Activated naive CD4-positive, alpha-beta T cell treated with anti-CD3 and anti-CD28 coated beads, Interleukin-2, amount 10 ng/mL, durations not matched to agents 7 days and 5 days (primary cell): ENCODE measurements around the gene HS3ST5.

Source experiments
- CTCF ChIA-PET: fragments of 350-600 bp; sonication (Branson Sonifier 250); formaldehyde crosslinking; loops from one replicate; lab custom pipeline; 2021; ENCODE audit warnings: antibody characterized with exemption; lab: Charles Lee
- DNase-seq: peaks from one replicate; pipeline ENCODE4 v3.0.0-alpha.2; 2020
- H3K27ac Mint-ChIP-seq: one replicate; pipeline ENCODE4 v1.8.0; 2021; ENCODE audit warnings: mild to moderate bottlenecking, moderate library complexity, mixed read lengths
- H3K27me3 Mint-ChIP-seq: one replicate; pipeline ENCODE4 v1.8.0; 2021; ENCODE audit warnings: mild to moderate bottlenecking, mixed read lengths
- H3K36me3 Mint-ChIP-seq: one replicate; pipeline ENCODE4 v1.8.0; 2021; ENCODE audit warnings: mixed read lengths
- H3K4me1 Mint-ChIP-seq: one replicate; pipeline ENCODE4 v1.8.0; 2021; ENCODE audit warnings: mixed read lengths
- H3K4me3 Mint-ChIP-seq: one replicate; pipeline ENCODE4 v1.8.0; 2021; ENCODE audit warnings: mild to moderate bottlenecking, moderate library complexity, mixed read lengths
- H3K9me3 Mint-ChIP-seq: one replicate; pipeline ENCODE4 v1.8.0; 2021; ENCODE audit warnings: mixed read lengths

The HS3ST5 gene

DNA sequence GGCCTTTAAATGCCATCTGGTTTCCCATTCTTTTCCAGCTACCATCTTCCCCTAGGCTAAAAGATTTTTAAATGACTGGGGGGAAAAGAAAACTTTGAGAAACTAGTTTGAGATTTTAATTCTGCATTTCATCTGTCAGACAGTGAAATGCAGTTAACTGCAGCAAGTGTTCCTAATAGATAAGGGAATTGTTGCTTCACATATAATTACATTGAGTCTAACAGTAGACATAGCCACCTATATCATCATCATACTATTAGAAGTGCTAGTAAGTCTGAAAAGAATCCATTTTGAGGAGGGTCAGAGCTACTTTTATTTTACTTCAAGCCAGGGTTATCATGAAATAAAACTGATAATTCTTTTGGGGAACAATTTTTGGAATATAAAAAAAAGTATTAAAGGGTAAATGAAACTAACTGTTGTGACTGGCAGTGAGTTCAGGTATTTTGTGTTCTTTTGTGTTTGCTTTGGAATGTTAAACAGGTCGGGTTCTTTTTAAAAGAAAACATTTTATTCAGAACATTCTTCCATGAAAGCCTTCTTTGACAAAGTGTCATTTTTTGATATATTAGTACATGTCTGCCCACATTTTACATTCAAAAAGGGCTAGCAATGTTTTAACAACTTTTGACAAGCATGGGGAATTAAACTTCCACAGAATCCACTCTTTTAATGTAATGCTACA is 170.1 kb downstream of the HS3ST5 start:
- Mint-ChIP-seq H3K27ac (no peak overlapping the region), H3K9me3 (no peaks in the 10 kb centered on the region), H3K4me3 (no peak overlapping the region), H3K27me3 (no peaks in the 10 kb centered on the region), H3K36me3 (no peaks in the 10 kb centered on the region), H3K4me1 (no peaks in the 10 kb centered on the region)
- CTCF ChIA-PET = no interaction called here
- DNase-seq = no peak

DNA sequence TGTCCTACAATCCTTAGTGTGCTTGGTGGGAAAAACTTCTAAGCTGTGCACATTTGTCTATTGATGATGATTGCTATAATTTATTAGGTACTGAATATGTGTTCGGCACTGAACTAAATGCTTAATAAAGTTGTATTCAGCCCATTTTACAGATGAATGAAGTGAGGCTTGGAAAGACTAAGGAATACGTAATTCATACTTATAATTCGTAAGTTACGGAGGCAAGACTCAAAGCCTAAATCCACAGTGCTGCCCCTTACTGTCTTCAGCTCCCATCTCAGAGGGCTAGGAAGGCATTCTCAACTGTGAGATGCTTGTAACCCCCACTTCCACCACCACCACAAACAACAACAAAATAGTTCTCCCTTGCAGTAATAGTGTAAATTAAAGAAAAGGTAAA is 171.3 kb downstream of the HS3ST5 start:
- DNase-seq = no peak
- H3K9me3 Mint-ChIP-seq = no peaks in the 10 kb centered on the region
- H3K27me3 Mint-ChIP-seq = no peaks in the 10 kb centered on the region
- CTCF ChIA-PET = no interaction called here
- no peak overlapping the region for H3K27ac Mint-ChIP-seq
- H3K4me1 Mint-ChIP-seq = no peaks in the 10 kb centered on the region
- no peak overlapping the region for H3K4me3 Mint-ChIP-seq
- H3K36me3 Mint-ChIP-seq = no peaks in the 10 kb centered on the region

DNA sequence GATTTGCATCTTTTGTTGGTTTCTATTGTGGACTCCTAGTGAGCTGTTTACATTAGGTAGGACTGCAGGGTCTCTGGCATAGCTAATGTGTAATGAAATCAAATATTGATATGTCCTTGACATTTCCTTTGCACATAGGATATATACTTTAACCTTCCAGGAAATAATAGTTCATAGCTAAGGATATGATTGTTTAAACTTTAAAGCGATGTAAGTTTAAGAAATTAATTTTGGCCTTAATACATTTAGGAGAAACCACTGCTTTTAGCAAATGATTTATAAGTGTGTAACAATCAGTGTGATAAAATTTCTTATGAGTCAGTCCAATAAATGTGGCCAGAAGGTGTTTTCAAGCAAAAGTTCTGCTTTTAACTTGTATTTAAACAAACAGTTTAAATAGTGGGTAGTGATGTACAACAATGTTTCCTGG is 171.8 kb downstream of the HS3ST5 start:
- no peaks in the 10 kb centered on the region for H3K27me3 Mint-ChIP-seq
- H3K4me3 Mint-ChIP-seq = no peak overlapping the region
- H3K36me3 Mint-ChIP-seq = no peaks in the 10 kb centered on the region
- no peaks in the 10 kb centered on the region for H3K9me3 Mint-ChIP-seq
- CTCF ChIA-PET = no interaction called here
- H3K4me1 Mint-ChIP-seq = no peaks in the 10 kb centered on the region
- H3K27ac Mint-ChIP-seq = no peak overlapping the region
- DNase-seq = no peak

DNA sequence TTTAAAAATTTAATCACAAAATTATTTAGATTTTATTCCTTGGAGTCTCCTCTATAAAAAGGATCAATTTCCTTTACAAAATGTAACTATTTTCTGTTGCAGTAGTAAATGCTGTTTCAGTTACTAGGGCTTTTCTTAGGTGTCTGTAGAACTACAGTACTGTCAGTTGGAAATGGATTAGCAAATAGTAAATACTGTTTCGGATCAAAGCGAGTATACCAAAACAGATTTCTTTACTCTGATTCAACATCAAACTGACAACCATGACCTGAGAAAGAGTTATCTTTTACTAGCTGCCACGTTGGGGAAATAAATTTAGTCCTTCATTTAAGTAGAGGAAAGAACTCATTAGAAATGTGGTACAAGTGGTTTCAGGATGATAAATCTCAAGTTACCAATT is 172.5 kb downstream of the HS3ST5 start:
- Mint-ChIP-seq H3K4me1 (no peaks in the 10 kb centered on the region), H3K36me3 (no peaks in the 10 kb centered on the region), H3K27ac (no peak overlapping the region), H3K9me3 (no peaks in the 10 kb centered on the region), H3K4me3 (no peak overlapping the region), H3K27me3 (no peaks in the 10 kb centered on the region)
- CTCF ChIA-PET = no interaction called here
- DNase-seq = no peak

DNA sequence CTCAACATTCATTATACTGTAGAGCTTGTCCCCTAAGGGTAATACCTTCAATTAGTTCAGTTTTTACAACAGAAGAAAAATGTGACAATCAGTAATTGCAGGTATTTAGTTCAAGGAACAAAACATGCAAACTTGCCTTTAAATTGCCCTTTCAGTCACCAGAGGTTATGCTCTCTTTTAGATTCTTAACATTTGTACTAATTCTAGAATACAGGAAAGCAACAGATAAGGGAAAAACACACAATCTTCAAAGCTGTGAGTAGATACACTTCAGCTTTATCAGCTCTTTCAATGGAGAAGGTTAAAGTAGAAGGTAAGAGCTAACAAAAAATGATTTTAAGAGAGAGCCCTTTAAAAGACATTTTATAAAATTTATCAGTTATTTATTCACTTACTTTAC is 173.1 kb downstream of the HS3ST5 start:
- CTCF ChIA-PET = no interaction called here
- Mint-ChIP-seq H3K4me3 (no peak overlapping the region), H3K36me3 (no peaks in the 10 kb centered on the region), H3K9me3 (no peaks in the 10 kb centered on the region), H3K4me1 (no peaks in the 10 kb centered on the region), H3K27me3 (no peaks in the 10 kb centered on the region), H3K27ac (no peak overlapping the region)
- DNase-seq = no peak

DNA sequence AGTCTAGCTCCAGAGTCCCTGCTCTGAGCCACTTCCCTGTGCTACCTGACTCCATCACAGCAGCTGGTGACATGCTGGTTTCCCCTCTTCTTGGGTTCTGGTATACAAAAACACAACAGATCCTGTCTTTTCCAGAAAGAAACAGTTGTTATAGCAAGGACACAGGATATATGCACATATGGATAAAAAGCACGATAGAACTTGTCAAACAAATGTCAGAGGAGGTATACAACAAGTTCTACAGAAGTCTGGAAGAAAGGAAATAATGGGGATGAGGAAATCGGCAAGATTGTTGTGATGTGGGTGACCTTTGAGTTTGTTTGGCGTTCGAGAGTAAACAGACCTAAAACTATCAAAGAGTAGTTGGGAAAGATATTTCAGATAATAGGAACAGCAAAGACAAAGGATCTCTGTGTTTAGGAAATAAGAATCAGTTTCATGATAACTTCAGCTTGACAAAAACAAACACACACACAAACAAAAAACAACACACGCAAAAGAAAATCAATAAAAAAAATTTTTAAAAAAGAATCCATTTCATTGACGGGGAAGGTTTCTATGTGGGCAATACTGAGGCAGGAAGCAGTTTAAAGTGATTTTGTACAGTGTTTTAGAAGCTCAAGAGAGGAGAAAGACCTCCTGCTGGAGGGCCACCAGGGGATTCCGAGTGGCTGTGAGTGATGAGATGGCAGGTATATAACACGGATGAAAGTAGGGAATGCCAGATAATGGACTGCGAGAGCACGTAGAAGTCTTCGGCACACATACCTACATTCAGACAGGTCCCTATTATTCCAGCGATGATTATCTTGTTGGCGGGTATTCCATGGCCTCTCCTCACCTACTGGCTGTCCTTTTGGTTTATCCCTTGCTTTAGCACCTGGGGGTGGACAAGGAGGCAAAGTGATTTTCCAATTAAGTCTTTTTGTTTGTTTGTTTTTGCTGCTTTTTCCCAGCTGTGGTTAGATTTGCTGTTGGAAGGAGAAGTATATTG is 174.9 kb downstream of the HS3ST5 start:
- CTCF ChIA-PET = no interaction called here
- no peaks in the 10 kb centered on the region for H3K4me1 Mint-ChIP-seq

DNA sequence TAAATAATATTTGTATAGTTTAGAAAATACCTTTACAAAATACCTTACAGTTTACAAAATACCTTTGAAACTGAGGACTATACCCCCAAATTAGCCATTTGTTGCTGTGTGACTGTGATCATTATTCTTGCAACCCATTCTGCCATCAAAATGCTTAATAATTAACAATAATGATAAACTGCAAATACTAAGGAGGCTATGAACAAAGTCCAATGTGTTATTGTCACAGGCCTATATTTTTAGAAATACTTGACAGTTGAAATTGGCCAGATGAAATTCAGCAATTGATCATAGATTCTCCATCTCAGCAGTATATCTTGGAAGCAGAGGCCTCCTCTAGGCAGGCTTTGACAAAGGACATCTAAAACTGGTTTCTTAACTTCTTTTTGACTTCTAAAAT is 178.6 kb downstream of the HS3ST5 start:
- Mint-ChIP-seq H3K27ac (no peak overlapping the region), H3K27me3 (no peaks in the 10 kb centered on the region), H3K4me1 (no peaks in the 10 kb centered on the region), H3K36me3 (no peaks in the 10 kb centered on the region), H3K4me3 (no peak overlapping the region), H3K9me3 (no peaks in the 10 kb centered on the region)
- CTCF ChIA-PET = no interaction called here
- DNase-seq = no peak

More for the DNA sequence above, 174.9 kb downstream of the HS3ST5 start:
- Mint-ChIP-seq H3K27me3 (no peaks in the 10 kb centered on the region), H3K36me3 (no peaks in the 10 kb centered on the region), H3K9me3 (no peaks in the 10 kb centered on the region), H3K4me3 (no peak overlapping the region), H3K27ac (no peak overlapping the region)
- no peak for DNase-seq

DNA sequence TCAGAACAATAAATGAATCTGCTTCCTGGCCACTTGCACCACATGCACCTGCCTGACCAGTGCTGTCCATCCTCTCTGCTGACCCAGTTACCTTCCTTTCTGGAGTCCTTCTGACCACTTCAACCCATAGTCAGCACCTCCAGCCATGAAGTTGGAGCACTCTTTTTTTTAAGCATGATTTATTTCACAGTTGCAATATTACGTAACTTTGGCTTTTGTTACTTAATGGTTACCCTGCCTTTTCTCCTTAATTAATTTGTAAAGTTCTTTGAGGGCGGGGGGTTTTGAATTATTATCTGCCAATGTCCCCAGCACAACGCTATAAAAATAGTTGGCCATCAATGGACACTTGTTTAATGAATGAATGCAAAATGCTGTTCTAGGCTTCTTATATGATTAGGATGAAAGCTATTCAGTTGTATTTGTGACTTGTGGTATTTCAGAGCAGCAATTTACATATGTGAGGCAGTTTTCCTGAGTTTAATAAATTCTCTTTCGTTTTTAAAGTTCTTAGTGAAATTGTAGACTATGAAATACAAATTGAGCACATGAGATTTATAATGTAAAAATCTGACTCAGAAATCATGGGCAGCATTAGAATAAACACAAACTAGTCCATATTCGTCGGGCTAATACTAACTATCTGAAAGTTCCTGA is 180.0 kb downstream of the HS3ST5 start:
- H3K27ac Mint-ChIP-seq = no peak overlapping the region
- H3K4me3 Mint-ChIP-seq = no peak overlapping the region
- no peaks in the 10 kb centered on the region for H3K9me3 Mint-ChIP-seq
- no peaks in the 10 kb centered on the region for H3K4me1 Mint-ChIP-seq
- CTCF ChIA-PET = no interaction called here
- no peaks in the 10 kb centered on the region for H3K27me3 Mint-ChIP-seq
- no peaks in the 10 kb centered on the region for H3K36me3 Mint-ChIP-seq
- DNase-seq = no peak

DNA sequence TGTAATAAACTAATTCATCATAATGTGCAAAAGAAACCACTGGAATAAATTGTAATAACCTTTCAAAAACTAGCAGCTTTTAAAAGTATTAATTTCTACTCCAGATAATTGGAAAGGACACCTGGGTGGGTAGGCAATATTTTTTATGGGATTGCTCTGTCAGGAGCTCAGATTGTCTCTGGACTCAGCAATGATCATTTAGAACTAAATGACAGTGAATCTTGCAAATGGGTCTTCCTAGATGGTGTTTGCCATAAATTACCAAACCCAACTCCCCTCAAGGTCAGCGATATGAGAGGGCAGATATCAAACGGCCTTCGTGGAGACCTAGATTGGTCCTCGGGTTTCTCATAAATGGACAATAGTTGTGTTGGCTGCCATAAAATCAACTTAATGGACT is 181.9 kb downstream of the HS3ST5 start:
- Mint-ChIP-seq H3K9me3 (no peaks in the 10 kb centered on the region), H3K27me3 (no peaks in the 10 kb centered on the region), H3K4me1 (no peaks in the 10 kb centered on the region), H3K4me3 (no peak overlapping the region), H3K36me3 (no peaks in the 10 kb centered on the region), H3K27ac (no peak overlapping the region)
- DNase-seq = no peak
- CTCF ChIA-PET = no interaction called here

DNA sequence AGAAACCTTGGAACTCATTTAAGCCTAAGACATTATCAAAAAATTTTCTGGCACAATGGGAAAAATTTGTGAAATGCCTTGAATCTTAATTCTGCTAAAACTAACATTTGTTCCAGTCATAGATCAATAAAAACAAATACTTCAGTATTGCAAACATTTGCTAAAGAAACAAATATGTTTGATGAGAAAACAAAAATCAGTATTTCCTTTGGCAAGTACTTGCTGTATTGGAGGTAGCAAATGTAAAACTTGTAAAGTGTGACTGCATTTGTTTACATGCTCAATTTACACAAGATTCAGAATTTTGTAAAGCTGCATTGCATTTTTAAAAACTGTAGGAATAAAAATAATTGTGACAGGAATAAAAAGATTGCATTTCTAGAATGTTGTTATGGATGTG is 183.1 kb downstream of the HS3ST5 start:
- CTCF ChIA-PET = interaction anchor here (0.6 kb wide), 1 partner anchor 78 kb away, joined by 3 read pairs; no protein-coding TSS in a partner anchor
- Mint-ChIP-seq H3K4me3 (no peak overlapping the region), H3K36me3 (no peaks in the 10 kb centered on the region), H3K9me3 (no peaks in the 10 kb centered on the region), H3K27me3 (no peaks in the 10 kb centered on the region), H3K27ac (no peak overlapping the region), H3K4me1 (no peaks in the 10 kb centered on the region)
- DNase-seq = no peak

DNA sequence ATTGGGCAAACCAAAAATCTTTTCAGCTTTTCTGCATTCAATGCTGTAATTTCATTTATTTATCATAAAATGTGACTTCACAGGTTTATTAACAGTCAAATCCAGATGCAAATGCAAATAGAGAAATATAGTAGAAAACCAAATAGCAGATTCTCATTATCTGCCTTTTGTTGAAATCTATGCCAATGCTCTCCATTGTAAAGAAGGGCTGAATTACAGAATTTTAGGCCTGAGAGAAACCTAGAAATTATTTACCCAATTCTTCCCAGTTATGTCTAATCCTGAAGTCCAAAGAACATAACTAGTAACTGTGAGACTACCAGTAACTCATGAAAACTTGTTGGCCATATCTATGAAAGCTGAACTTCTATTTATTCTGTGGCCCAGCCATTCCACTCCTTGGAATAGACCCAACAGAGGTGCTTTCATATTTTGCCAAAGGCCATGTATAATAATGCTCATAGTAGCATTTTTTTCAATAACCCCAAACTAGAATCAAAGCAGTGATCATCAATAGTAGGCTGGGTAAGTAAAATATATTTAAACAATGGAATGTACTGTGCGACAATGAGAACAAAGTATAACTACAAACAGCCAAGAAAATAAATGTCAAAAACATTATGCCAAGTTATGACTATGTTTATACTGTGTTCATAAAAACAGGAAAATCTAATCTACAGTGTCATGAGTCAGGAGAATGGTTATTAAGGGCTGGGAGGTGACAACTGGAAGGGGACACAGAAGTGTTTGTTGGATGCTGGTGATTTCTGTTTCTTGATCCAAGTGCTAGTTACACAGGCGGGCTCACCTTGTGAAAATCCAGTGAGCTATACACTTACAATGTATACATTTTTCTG is 183.8 kb downstream of the HS3ST5 start:
- no peaks in the 10 kb centered on the region for H3K36me3 Mint-ChIP-seq
- CTCF ChIA-PET = interaction anchor here (0.6 to 1.7 kb wide), 2 partner anchors 51 to 77 kb away, joined by 3 to 4 read pairs; no protein-coding TSS in a partner anchor

DNA sequence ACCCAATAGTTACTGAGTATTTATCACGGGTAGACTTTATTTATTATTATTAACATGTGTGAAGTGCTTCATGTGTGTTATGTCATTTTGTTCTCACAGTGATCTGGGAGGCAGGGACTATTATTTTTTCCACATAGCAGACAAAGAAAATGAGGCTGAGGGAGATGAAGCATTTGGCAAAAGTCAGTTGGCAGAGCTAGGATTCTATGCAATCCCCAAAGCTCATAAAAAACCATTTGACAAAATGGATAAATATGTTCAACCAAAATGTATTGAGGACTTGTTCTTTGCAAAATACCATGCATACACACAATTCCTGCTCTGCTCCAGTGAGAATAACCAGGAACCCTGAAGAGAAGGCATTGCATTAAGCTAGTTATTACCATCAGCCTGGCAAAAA is 184.4 kb downstream of the HS3ST5 start:
- H3K27me3 Mint-ChIP-seq = no peaks in the 10 kb centered on the region
- H3K36me3 Mint-ChIP-seq = no peaks in the 10 kb centered on the region
- no peaks in the 10 kb centered on the region for H3K4me1 Mint-ChIP-seq
- no peaks in the 10 kb centered on the region for H3K9me3 Mint-ChIP-seq
- no peak overlapping the region for H3K27ac Mint-ChIP-seq
- DNase-seq = no peak
- H3K4me3 Mint-ChIP-seq = no peak overlapping the region
- CTCF ChIA-PET = interaction anchor here (1.7 kb wide), 1 partner anchor 50 kb away, joined by 4 read pairs; no protein-coding TSS in a partner anchor

More for the DNA sequence above, 183.8 kb downstream of the HS3ST5 start:
- Mint-ChIP-seq H3K4me1 (no peaks in the 10 kb centered on the region), H3K9me3 (no peaks in the 10 kb centered on the region), H3K27me3 (no peaks in the 10 kb centered on the region), H3K4me3 (no peak overlapping the region), H3K27ac (no peak overlapping the region)
- no peak for DNase-seq

DNA sequence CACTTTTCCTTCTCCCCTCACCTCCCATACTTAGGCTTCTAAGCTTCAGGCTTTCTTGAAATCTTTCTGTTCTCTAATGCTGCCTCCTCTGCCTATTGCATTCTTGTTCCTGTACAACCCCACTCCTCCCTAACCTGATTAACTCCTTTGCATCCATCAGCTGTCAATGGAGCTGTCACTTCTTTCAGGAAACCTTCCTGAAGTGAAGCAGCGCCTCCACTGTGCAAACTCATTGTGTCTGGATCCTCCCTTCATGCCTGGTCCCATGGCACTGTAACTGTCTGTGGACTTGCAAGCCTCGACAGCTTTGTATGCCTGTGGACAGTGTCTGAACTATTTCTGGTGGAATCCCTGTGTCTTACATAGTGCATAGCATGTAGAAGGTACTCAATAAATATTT is 185.0 kb downstream of the HS3ST5 start:
- Mint-ChIP-seq H3K4me1 (no peaks in the 10 kb centered on the region), H3K36me3 (no peaks in the 10 kb centered on the region), H3K27ac (no peak overlapping the region), H3K27me3 (no peaks in the 10 kb centered on the region), H3K4me3 (no peak overlapping the region), H3K9me3 (no peaks in the 10 kb centered on the region)
- DNase-seq = no peak
- CTCF ChIA-PET = interaction anchor here (1.7 kb wide), 1 partner anchor 49 kb away, joined by 4 read pairs; no protein-coding TSS in a partner anchor
